Measurements from ENCODE around the gene PCDHB3.

DNA sequence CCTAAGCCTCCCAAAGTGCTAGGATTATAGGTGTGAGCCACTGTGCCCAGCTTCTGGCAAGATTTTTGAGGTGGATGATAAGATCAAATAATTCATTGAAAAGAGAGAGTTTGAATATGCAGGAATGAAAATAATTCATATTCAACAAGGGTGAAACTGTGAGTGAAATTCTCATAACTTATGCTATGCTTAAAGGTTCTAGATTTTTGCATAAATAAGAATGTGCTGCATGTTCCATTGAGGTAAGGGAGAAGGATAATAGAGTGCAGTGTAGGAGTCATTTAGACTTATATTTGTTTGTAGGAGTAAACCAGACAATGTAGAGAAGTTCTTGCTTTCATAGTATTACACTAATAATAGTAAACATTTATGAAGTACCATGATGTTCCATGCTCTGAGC, 18.0 kb upstream of the PCDHB3 start:
- TF ChIP-seq, protein P1, sequence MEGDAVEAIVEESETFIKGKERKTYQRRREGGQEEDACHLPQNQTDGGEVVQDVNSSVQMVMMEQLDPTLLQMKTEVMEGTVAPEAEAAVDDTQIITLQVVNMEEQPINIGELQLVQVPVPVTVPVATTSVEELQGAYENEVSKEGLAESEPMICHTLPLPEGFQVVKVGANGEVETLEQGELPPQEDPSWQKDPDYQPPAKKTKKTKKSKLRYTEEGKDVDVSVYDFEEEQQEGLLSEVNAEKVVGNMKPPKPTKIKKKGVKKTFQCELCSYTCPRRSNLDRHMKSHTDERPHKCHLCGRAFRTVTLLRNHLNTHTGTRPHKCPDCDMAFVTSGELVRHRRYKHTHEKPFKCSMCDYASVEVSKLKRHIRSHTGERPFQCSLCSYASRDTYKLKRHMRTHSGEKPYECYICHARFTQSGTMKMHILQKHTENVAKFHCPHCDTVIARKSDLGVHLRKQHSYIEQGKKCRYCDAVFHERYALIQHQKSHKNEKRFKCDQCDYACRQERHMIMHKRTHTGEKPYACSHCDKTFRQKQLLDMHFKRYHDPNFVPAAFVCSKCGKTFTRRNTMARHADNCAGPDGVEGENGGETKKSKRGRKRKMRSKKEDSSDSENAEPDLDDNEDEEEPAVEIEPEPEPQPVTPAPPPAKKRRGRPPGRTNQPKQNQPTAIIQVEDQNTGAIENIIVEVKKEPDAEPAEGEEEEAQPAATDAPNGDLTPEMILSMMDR (conservative IDR thresholded peaks at IDR 0.05) = no peak
- TF ChIP-seq ZFX (IDR thresholded peaks at IDR 0.05) = no peak

Data from C4-2B (cell line).